ENCODE results near the gene AOX1.

DNA sequence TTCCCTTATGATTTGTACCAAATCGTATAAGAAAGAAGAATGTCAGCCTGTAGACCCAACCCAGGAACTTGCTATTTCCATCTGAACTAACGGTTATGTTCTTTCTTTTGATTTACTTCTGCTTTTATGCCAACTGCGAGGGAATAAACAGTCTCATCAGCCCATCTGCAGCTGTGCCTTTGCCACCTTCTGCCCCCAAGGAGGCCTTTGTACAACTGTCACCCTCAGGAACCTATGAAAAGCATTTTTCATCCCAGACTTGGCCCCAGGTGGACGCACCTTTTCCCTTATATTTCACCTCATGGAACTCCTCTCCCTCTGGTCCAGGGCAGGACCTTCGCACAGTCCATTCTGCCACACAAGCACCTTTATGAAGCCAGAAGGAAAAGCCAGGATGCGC, 109.8 kb downstream of the AOX1 start:
- no peak for TF ChIP-seq POLR2A (IDR thresholded peaks at IDR 0.05)
- TF ChIP-seq, protein P1, sequence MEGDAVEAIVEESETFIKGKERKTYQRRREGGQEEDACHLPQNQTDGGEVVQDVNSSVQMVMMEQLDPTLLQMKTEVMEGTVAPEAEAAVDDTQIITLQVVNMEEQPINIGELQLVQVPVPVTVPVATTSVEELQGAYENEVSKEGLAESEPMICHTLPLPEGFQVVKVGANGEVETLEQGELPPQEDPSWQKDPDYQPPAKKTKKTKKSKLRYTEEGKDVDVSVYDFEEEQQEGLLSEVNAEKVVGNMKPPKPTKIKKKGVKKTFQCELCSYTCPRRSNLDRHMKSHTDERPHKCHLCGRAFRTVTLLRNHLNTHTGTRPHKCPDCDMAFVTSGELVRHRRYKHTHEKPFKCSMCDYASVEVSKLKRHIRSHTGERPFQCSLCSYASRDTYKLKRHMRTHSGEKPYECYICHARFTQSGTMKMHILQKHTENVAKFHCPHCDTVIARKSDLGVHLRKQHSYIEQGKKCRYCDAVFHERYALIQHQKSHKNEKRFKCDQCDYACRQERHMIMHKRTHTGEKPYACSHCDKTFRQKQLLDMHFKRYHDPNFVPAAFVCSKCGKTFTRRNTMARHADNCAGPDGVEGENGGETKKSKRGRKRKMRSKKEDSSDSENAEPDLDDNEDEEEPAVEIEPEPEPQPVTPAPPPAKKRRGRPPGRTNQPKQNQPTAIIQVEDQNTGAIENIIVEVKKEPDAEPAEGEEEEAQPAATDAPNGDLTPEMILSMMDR (IDR thresholded peaks at IDR 0.05 in 4 of 5, conservative IDR thresholded peaks at IDR 0.05 in 1 of 5) = no peak

All from gastrocnemius medialis (tissue), 4 donors.